Hematopoietic multipotent progenitor cell (in vitro differentiated cells): ENCODE results near the gene CHST5. TPM values are rescaled to one million over a fixed set of nuclear protein-coding genes. Genes with fewer than 3 reads are reported as not detected.
"Not testable (repeated sequence)": the region's sequence is repeated elsewhere in the genome, so short reads cannot be mapped to it uniquely, and the experiment has no call there.

Experiments used
- DNase-seq, 3 donors: peaks; one replicate each; pipeline ENCODE4 v3.0.0-alpha.2; 2011 to 2015; ENCODE audit warnings: low read depth in 2 of 3, low spot score in 2 of 3
- total RNA-seq: library from RNA; depleted of rRNA; stranded (reverse); fragments of >200 nt; gene quantifications from one replicate; pipeline ENCODE4 v1.2.3, GENCODE V29; 2012

Gene CHST5
- total RNA-seq, 1 donor = under 0.01 TPM

DNA sequence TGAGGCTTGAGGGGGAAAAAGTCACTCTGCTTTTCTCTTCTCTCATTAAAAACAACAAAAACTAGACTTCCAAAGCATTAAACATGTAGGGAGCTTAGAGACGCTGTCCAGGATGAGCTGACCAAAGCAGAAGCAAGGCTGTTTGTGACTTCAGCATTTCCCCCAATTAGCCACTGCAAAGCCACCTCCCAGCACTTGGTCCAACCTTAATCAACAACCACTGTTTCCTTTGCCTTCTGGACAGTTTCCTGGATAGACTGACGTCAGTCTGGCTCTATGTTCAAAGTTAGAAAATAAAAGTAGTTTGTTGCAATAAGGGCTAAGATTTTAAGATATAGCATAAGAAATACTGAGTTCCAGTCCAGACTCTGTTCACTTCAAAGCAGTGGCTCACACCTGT is 17.0 kb upstream of the CHST5 start:
- no peak for DNase-seq

DNA sequence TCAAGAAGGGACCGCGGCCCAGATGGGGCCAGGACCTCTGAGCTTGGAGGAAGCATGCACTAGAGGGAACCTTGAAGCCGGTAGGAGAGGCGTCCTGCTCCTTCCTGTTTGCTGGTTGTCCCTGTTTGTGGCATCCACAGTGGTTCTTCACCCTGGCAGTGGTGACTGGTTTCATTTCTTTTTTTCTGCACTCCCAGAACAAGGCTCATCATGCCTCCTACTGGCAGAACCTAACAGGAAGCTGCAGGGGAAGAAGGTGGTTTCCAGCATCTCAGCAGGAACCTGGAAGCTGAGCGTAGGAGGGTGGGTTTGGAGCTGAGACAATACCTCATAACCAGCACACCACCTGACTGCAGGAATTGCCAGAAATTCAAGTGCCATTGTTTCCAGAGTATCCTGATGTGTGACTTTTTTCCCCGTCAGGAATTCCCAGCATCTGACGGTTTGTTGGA is 14.3 kb upstream of the CHST5 start:
- DNase-seq = peak in 2 of 3 donors; percentile 72 to 78

DNA sequence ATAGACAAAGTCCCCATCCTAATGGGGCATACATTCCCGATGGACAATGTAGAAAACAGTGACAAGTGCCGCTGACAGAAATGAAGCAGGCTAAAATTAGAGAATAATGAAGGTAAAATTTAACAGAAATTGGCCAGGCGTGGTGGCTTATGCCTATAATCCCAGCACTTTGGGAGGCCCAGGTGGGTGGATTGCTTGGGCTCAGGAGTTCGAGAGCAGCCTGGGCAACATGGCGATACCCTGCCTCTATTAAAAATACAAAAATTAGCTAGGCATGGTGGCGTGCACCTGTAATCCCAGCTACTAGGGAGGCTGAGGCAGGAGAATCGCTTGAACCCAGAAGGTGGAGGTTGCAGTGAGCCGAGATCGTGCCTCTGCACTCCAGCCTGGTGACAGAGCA is 12.5 kb upstream of the CHST5 start:
- DNase-seq = not testable (repeated sequence)

DNA sequence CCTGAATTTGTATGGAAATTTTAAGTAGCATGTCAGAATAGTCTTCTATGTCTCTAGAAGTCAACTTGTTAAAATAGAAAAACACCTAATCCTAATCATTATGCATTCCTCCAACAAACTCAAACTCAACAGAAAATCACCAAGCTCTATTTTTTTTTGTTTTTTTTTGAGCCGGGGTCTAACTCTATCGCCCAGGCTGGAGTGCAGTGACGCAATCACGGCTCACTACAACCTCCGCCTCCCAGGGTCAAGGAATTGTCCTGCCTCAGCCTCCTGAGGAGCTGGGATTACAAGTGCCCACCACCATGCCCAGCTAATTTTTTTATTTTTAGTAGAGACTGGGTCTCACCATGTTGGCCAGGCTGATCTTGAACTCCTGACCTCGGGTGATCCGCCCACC is 10.4 kb upstream of the CHST5 start:
- DNase-seq = no peak

DNA sequence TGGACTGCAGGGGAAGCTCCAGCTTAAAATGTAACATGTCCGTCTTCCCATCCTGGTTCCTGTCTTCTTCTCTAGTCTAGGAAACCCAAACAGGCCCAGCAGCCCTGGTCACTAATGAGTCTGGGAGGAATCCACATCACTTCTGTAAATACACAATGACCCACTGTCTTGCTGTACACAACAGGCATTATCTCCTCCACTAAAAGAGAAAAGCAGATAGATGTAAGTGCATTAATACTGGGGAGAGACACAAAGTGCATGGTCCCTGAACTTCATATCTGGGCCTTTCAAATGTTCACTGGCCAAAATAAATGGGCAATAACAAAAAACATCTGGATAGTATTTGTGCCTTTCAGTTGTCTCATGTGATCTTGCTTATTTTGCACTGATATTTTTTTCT is 10.0 kb upstream of the CHST5 start:
- DNase-seq = not testable (repeated sequence)

DNA sequence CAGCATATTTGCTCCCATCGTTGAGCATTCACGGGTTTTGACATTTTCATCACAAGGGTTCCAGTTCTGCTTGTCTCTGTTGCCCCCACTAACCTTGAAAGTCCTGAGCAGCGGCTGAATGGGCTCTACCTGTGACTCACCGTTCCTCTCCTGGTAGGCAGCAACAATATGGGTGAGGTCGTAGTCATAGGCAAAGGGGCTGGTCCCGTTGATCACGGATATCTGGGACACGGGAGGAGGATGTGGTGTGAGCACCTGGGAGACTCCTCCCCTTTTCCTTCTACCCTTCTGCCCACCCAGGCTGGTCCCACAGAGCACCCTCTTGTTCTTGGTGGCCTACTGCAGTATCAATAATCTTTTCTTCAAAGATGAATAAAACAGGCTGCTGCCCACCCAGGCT is 6.6 kb upstream of the CHST5 start:
- not testable (repeated sequence) for DNase-seq

DNA sequence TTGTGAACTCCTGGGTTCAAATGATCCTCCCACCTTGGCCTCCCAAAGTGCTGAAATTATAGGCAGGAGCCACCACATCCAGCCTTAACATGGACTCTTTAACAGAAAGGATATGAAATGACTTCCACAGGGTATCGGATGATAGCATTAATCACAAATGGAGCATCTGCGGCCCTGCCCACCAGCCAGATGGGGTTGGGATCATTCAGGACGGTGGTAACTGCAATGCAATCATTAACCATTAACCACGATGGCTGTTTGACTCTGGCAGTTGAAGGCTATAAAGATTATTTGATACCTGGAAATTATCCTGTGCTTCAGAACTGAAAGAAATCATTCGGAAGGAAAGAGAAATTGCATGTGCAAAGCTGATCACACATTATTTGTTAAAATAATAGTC is 5.3 kb upstream of the CHST5 start:
- no peak for DNase-seq

DNA sequence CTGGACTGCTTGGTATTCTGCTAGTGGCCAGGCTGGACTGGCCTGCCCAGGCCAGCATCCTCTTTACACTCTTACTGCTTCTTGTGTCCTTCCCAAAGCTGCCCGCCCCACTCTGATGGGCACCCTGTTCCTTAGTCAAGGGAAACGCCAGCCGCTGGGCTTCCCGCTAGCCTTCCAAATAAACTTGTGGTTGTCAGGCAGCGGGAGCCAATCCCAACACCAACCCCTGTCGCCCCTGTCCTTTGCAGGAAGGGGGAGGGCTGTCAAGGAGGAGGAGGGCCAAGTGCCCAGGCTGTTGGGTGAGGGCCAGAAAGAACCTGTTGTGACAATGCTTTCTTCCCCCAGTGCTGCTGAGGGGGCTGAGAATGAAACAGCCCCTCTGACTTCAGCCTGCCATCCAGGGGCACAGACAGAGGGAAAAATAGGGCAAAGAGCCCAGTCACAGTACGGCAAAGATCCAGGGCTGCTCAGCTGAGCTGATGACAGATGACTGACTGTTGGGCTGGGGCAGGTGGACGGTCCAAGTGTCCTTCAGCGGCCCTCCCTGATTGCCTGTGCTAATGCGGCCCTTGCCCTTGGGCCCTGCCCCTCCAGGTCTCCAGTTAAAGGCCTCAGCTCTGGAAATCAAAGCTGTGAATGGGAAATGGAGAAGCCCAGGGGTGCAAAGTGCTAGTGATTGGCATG is 3.1 kb upstream of the CHST5 start:
- not testable (repeated sequence) for DNase-seq

DNA sequence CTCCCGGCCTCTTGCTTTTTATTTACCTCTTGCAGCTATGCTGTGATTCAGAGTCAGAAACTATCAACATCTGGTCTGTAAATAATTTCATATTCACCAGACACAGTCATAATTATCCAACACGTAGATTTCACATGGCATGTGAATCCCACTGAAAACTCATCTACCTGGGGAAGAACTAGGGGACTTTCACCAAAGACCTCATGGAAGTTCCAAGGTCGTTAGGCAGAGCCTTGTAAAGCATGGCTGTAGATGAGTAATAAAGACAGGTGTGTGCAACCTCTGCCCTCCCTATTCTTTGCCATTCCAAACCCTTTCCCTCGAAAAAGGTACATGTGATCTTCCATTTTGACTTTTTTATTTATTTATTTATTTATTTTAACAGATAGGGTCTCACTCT is 1.9 kb upstream of the CHST5 start:
- DNase-seq = no peak

DNA sequence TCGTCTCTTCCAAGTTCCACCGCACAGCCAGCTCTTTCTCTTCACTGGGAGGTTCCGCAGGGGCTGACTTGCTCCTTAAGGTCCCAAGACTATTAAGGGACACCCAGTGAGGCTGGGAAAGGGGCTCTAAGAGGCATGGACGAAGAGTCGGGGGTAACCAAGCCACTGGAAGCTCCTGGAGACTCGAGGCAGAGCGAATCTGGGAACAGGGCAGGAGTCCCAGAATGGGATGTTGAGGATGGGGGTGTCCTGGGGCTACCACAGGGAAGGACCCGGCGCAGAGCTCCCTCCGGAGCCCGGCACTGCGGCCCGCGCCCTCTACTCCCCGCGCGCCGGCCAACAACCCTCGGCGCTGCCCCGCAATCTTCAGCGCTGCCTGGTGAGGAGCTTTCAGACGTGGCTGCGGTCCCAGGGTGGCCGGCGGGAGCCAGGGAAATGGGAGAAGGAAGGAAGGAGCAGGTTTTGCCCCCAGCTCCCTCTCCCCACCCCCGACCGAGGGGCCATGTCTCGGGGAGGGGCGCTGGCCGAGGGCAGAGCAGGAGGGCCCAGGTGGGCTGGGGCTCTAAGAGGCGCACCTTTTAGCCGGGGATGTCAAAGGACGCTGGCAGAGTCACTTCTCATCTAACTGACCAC is 581 bp downstream of the CHST5 start:
- DNase-seq = no peak

DNA sequence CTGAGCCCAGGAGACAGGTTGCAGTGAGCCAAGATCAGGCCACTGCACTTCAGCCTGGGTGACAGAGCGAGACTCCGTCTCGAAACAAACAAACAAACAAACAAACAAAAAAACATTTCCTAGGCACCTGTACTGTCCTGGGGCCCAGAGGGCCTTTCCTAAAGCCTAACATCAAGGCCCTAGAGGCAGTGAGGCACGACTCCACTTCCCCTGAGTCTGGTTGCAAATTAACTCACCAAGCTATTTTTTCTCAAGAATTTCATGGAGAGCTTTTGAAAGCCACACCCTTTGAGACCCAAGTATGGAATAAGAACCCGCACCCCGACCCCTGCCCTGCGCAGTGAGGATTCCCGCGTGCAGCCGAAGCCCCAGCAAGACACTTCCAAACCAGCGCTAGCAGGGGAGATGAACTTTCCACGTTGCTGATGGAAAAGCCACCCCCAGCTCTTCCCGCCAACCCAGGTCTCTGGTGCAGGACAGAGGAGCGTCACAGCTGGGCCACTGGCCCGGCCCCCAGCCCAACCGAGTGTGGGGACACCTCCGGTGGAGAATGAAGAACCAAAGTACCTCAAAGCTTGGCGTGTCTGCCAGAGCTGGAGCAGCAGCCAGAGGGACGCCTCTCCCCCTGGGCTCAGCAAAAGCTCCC is 1.2 kb downstream of the CHST5 start:
- no peak for DNase-seq

DNA sequence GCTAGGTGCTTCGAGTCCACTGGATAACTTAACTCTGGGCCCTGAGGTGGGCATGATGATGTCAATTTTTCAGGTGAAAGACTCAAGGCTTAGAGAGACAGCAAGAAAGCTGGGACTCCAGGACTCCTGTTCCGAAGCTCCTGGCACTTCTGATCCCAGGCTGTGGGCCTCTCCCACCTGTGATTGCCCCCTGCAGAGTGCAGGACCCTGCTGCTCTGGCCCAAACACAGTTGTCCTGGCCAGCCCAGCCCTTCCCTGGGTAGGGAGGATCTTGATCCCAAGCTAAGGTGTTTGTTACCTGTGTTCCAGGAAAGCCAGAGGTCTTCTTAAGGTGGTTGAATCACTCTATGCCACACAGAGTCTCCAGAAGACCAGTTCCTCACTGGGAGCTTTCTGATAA is 3.1 kb downstream of the CHST5 start:
- no peak for DNase-seq

DNA sequence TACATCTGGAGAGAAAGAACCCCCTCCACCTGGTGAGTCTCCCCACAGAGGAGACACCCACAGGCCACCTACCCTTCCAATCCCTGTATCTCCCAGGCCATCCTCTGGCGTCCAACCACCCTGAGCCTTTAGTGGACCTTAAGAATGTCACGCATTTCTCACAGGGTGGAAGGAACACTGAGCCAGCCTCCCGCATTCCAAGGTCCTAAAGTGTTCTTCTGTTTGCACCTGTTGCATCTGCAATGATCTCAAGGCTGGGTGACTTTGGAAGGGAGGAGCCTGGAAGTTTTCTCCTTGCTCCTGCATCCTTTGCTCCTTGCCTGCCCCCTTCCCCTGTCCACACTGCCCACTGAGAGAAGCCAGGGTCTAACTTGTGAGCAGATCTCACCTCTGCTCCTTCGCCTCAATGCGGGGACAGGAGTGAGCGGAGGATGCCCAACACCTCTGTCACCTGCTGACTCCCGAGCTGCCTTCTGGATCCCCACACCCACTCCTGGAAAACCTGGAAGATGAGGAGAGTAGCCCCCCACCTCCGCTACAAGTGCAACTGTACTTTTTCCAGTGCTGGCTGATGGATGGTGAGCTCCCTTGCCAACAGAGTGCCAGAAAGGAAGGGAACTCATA is 3.7 kb downstream of the CHST5 start:
- DNase-seq = no peak

DNA sequence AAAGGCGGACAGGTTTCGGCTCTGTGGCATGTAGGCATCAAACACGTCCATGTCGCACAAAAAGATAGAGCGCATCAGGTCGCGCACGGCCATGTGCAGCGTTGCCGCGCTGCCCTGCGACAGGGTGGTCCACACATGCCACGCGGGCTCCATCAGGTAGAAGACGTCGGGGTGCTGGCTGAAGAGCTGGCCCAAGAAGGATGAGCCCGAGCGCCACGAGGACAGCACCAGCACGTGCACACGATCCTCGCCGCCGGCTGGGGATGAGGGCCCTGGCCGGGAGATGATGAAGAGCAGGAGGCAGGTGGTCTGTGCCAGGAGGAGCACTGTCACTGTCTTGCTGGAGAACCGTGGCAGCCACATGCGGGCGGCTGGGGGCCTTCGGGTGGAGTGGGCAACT is 5.9 kb downstream of the CHST5 start:
- DNase-seq = no peak

DNA sequence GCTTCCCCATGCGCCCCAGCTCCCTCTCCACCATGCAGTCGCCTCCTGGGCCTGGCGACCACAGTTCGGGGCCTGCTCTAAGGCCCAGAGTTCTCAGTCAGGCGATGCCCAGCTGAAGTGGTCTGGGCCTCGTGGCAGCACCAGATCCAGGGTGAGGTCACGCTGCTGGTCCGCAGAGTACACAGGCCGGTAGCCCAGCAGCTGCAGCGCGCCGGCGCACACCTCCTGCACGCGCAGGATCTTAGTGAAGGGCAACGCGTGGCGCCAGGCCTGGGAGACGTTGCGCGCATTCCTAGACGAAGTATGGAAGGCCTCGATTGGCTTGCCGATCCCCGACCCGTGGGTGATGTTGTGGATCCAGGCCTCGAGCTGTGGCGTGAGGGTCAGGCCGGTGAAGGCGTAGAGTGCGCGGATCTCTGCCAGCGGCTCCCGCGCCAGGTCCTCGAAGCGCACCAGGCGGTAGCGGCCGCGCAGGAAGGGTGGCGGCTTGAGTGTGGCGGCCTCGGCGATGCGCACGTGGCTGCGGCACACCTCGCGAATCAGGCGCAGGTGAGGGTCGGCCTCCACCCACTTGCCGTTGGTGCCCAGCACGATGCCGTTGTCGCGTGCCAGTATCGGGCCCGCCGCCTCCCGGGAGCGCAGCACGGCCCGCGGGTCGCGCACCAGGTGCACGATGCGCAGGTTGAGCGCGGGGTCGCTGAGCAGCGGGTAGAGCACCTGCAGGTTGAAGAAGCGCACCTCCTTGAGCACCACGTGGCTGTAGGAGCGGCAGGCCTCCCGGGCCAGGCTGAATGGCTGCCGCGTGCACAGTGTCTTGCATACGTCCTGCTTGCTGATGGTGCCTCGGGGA is 6.6 kb downstream of the CHST5 start:
- DNase-seq = no peak

DNA sequence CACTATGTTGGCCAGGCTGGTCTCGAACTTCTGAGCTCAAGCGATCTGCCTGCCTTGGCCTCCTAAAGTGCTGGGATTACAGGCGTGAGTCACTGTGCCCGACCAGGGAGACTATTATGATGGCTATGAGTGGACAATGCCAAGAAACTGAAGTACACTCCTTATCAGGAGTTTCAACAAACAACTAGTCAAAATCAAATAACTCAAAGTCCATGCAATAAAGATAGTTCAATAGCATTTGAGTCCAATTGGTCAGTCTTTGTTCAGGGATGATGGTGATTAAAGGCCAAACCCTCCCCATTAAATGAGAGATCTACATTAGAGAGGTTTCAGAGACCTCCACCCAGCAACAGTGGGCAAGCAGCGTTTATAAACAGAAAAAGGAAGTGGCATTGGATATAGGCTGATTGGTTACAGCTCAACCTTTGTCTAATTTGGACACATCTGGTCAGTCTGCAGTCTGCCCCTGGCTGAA is 8.0 kb downstream of the CHST5 start:
- DNase-seq = no peak

DNA sequence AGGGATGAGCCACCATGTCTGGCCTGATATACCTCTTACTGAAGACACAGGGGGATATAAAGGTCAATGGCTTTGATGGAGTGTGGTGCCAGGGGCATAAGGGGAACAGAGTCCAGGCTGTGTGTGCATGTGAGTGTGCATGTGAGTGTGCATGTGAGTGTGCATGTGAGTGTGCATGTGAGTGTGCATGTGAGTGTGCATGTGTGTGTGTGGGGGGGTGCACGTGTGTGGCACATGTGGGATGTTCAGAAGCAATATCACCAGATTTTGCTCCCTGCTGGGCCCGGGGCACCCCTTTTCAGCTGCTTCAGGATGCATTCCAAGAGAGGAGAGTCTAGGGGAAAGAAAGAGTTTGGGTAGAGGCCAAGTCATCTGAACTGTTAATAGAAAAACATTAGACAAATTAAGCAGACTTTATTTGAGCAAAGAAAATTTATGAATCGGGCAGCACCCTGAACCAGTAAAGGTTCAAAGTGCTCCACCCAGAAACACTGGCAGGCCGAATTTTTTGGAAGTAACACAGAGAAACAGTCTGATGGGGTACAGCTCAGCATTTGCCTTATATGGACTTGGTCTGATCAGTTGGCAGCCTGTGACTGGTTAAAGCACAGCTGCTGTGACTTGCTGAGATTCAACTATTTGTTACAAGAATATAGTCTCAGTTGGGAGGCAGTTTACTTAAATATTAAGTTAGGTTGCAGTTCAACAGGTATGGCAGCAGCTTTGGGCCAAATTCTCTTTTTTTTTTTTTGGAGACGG is 9.7 kb downstream of the CHST5 start:
- no peak for DNase-seq

DNA sequence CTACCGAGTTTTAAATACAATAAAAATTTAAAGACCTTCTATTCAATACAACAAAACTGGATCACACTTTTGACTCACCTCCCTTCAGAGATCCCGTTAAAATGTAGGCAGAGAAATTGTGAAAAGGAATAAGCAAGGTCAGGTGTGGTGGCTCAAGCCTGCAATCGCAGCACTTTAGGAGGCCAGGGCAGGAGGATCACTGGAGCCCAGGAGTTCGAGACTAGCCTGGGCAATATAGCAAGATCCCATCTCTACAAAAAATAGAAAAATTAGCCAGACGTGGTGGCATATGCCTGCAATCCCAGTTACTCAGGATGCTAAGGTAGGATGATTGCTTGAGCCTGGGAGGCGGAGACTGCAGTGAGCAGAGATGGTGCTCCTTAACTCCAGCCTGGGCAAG is 16.7 kb downstream of the CHST5 start:
- no peak for DNase-seq

DNA sequence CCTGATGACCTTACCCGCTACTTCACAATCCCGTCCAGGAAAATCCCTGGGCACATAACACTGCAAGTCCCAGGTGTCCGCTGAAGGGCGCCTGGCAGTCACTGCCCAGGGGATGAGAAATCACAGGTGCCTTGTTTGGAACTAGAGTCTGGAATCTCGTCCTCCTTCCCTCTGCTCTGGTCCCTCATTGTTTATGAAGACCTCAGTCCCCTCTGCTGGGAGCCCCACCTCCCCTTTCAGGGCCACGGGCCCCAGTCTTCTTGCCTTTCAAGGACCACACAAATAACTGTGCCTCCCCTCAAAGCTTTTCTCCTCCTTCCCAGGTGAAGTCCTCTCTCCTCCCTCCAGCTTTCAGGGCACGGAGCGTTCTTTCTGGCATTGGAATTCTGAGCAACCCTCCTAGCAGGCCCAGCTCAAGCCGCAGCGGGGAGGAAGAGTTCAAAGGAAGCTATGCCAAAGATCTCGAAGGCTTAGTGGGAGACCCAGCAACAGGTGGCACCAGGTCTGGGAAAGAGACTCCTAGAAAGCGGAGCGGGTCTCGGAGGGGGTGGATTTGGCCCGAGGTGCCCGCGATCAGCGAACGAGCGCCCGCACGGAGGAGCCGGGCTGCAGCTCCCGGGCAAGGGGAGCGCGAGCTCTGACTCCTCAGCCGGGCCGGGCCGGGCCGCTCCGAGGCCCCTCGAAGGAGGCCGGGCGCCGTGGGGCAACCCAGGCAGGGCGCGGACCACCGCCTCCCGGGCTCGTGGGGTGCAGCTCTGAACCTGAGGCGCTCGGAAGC is 19.5 kb downstream of the CHST5 start:
- peak; percentile 25 to 41 (median 35) for DNase-seq
